22Rv1 (cell line): ENCODE results near the gene PFKM.

Experiments used
- CTCF ChIP-seq: fragments of 450-650 bp; IDR thresholded peaks from 2 replicates; pipeline ENCODE4 v1.5.1; 2017; ENCODE audit warnings: mild to moderate bottlenecking
- ZFX ChIP-seq: fragments of 450-650 bp; IDR thresholded peaks from 2 replicates; pipeline ENCODE4 v1.6.1; 2017; ENCODE audit warnings: antibody characterized with exemption, borderline replicate concordance

- TF ChIP-seq CTCF (no peak), ZFX (no peak)
These were observed 63.5 kb downstream of the PFKM start for GRCh38 chr12:48182631-48183030.
